Hematopoietic multipotent progenitor cell treated with erythropoietin and hydrocortisone succinate and interleukin-3 and kit ligand, for 4 days (in vitro differentiated cells): ENCODE results near the gene THSD4.

Source experiments
- DNase-seq: peaks from one replicate; pipeline ENCODE4 v3.0.0-alpha.2; 2015

Gene THSD4

DNA sequence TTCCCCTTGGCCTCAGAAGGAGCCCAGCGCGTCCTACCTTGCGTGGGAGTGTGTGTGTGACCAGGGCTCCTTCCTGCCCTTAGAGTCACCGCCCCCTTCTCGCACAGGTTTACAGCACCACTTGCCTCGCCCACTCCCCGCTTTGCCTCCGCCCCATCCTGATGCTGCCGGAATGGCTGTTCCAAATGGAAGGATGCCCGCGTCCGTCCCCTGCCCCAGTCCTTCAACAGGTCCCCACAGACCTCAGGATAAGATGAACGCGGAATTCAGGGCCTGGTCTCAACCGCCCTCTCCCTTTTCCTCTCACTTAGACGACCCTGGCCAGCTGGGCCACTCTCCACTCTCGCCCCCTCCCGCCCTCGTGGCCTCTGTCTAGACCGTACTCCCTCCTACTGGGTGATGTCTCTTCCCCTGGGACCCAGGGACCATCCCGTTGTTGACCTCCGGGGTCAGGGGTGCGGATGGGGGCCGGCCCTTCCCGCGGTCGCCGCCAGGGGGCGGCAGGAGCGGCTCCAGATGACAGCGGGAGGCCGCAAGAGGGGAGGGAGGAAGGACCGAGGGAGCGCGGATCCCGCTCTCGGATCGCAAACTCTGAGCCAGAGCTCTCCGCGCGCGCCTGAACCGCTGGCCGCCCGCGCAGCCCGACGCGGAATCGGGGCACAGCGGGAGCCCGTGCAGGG lies at the start of gene THSD4:
TSS of gene THSD4 (plus strand) at position 585 of the 680 bp plus-strand sequence.
- peak; percentile 78 for DNase-seq

GRCh38 chr15:71066983-71067382 lies 48.3 kb upstream of the THSD4 start:
- DNase-seq, result no peak

DNA sequence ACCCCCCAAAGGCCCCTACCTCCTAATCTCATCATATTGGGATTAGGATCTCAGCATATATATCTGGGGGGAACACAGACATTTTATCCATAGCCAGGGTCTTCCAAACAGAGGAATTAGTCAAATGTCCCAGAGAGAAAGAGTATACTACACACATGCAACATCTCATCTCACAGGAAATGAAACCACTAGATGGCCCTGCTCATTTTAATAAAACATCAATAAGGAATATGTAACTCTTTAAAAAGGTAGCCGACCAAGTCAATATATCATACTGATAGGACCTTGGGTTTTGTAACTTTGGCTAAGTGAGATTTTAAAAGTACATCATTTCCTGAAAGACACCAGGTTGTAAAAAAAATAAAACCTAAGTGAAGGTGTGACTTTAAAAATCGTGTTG lies 45.6 kb upstream of the THSD4 start:
- DNase-seq, result no peak

DNA sequence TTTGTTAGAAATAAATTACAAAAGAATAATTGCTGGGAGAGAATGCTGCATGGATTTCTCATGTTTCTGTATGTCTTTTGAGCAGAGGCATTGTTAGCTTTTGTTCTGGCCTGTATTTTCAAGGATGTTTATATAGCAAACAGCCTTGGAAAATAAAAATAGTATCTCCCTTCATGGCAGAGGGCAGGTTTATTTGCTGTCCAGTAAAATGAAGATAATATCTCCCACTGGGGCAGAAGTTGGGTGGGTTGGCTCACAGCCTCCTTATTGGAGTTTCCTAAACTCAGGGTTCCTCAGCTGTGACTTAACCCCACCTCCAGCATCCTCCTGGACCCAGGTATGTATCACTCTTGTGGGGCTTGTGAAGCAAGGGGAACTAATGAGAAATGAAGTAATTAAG lies 43.7 kb upstream of the THSD4 start:
- no peak for DNase-seq

- no peak for DNase-seq
These were observed 42.8 kb upstream of the THSD4 start for GRCh38 chr15:71072423-71072822.

GRCh38 chr15:71078506-71079207 lies 36.6 kb upstream of the THSD4 start:
- no peak for DNase-seq

GRCh38 chr15:71079208-71080044 lies 35.8 kb upstream of the THSD4 start:
- DNase-seq, result no peak

GRCh38 chr15:71080166-71080565 lies 35.1 kb upstream of the THSD4 start:
- no peak for DNase-seq

DNA sequence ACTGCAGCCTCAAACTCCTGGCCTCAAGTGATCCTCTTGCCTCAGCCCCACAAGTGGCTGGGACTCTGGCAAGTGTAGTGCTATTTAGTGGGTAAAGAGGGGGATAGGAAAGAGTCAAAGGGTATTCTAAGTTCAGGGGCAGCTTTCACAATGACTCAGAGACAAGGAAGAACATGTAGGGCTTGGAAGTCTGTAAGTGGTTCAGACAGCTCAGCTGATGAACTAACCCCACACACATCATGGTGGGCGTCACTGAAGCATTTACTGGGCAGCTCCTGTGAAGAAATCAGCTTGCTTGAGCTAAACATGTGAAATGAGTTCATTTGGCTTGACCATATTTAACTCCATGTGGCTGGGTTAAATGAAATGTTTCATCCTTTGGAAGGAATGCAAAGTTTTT lies 34.6 kb upstream of the THSD4 start:
- no peak for DNase-seq

- no peak for DNase-seq
These were observed 32.5 kb upstream of the THSD4 start for GRCh38 chr15:71082803-71083202.

DNA sequence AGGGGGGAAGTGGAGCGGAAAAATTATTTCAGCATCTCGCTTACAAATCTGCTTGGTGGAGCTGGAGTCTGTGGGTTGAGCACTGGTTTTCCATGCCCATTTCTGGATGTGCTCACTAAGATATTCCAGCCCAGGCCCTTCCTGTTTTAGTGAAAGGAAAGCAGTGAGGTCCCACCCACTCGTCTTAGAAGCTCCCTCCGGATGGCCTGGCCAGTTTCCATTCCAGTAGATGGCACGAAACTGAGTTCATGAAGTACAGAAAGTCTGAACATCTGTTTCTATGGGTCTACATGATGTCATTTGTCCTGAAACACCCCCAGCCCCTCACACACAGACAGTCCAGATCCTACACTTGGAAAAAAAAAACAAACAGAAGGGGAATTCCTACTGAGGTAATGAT lies 31.9 kb upstream of the THSD4 start:
- DNase-seq, result no peak

DNA sequence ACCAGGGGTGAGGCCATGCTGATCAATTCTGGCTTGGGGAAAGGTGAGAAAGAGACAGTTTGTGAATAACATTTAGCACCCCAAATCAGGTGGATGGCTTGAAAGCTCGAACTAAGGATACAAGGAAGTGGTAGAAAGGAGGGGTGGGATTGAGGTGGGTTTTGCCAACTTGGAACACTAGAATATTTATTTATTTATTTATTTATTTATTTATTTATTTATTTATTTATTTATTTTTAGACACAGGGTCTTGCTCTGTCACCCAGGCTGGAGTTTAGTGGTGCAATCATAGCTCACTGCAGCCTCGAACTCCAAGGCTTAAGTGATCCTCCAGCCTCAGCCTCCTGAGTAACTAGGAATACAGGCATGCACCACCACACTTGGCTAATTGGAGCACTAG lies 31.0 kb upstream of the THSD4 start:
- no peak for DNase-seq

DNA sequence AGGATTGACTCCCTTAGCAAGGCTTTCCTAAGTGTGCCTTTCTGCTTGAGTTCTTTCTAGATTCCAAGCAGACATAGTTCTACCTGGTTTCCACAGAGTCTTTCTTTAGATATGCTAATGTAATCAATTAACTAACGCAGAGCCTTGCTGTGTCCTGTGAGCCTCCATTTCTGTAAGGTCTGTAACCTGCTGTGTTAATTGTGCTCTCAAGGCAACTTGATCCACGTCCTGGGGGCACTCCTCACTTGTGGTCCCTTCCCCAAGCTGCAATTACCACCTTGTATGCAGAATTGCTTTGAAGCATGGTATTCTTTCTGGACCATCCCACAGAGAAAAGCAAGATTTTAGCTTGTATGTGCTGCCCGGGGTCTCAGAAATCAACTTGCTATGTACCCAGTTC lies 29.5 kb upstream of the THSD4 start:
- no peak for DNase-seq

DNA sequence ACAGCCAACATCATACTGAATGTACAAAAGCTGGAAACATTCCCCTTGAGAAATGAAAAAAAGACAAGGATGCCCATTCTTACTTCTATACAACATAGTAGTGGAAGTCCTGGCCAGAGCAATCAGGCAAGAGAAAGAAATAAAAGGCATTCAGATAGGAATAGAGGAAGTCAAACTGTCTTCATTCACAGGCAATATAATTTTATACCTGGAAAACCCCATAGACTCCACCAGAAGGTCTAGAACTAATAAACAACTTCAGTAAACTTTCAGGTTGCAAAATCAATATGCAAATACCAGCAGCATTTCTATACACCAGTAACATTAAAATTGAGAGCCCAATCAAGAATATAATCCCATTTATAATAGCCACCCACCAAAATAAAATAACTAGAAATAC lies 27.1 kb upstream of the THSD4 start:
- no peak for DNase-seq

- DNase-seq, result no peak
These were observed 26.6 kb upstream of the THSD4 start for GRCh38 chr15:71088683-71089082.

DNA sequence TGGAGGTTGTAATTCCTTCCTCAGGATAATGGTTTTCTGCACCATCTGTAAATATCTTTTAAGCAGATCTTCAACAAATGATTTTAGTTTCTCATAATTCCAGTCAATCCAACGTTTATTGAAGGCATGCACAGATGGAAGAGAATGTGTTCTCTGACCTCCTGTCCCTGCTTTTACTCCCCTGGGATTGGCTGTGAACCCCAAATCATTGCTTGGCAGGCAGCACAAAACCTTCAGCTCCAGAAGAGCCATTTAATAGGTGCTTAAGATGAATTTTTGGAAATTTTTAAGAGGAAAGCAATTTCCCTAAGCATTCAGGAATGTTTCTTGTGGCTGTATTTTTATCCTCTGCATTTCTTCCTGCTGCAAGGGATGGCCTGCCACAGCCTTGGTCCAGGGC lies 25.5 kb upstream of the THSD4 start:
- no peak for DNase-seq

- no peak for DNase-seq
These were observed 23.7 kb upstream of the THSD4 start for GRCh38 chr15:71091601-71092000.

DNA sequence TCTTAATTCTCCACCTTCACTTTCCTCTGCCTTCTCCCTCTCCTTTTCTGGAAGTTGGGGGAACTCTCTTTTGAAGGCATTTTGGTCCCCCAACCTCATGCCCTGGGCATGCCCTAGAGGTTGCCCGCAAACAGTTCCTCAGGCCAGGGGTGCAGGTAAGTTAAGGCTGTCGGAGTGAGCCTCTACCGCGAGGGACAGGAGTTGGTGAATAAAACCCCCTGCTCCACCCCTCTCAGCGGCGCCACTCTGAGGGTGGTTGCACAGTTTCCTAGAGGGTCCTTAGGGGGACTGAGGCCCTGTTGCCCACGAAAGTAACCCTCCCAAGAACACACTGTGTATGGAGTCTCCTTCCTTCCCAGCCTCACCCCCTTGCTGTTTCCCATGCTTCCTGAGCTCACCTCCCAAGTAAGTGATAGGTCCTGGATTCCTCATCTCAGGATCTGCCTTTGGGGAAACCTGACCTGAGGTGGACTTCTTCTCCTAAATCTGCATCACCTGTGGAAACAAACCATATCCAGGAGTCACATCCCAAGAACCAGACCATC lies 23.1 kb upstream of the THSD4 start:
- no peak for DNase-seq

DNA sequence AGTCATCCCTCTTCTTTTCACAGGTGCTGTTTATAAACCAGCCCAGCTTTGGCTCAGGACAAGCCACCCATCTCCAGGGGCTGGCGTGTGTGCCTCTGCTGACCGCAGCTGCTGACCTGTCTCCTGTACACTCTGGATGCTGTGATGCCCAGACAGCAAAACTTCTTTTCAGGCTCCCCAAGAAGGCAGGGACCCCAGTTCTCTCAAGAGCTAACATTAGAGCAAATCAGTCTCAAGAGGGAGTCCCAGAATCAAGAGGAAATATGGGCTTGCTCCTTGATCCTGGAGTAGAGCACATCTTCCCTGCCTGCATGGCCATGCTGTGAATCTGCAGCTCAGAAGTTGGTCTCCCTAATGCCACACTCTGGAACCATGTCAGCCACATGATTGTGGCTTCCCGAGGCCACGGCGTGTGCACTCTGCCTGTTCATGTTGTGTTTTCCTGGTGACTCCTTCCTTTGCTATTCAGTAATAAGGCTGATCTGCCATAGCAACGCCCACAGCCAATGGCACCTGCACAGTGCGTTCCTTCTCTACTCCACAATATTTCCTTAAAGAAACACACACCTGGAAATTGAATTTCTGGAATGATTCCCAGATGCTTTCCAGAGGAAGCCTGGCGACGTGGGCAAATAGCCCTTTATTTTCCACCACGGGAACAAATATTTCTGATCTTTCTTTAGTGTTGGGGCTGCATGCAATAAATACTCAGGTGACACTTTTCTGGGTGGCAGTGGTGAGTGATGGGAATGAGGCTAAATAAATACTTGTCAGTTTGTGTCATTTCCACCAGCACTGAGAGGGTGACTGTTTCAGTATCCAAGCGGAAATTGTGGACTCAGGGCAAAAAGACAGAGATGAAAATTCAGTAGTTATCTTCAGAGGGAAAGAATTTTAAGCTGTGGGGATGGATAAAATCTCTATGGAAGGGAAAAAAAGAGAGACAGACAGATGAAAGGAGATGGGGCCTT lies 21.9 kb upstream of the THSD4 start:
- no peak for DNase-seq

DNA sequence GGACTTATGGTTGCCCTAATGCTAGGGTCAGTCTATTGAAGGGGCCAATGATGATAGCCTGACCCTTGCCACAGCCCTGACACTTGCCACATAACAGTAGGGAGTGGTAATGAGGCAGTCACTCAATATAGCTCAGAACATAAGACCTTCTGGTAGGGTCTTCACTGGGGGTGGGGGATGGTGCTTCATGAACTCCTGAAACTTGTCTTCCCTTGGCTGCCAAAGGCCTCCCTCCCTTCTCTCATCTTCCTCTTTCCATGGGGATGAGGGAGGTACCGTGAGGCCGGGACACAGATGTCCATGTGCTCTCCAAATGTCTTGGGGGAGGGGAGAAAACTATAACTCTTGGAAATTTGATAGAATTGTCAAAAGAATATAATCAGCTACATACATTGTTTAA lies 21.1 kb upstream of the THSD4 start:
- no peak for DNase-seq

DNA sequence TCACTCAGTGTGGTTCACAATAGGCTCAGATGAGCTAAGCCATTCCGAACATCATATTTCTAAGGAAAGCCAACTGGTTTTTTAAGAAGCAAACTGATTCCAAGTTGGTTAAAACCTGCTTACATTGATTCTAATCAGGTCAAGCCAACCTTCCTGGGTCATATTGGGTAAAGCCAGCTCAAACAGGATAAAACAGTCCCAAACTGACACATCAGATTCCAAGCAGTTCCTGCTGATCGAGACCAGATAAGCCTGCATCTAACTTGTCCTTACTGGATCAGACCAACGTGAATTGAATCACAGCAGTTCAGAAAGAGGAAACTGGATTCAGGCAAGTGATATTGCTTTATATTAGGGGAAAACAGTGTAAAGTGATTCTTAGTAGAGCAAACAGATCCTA lies 18.6 kb upstream of the THSD4 start:
- DNase-seq, result no peak

GRCh38 chr15:71097890-71098289 lies 17.4 kb upstream of the THSD4 start:
- no peak for DNase-seq
